Measurements from ENCODE around the gene BHLHA9.

BHLHA9 gene

GRCh38 chr17:1264196-1264595 is 6.0 kb upstream of the BHLHA9 start:
- no peak for DNase-seq (ENCODE audit: low read depth)

DNA sequence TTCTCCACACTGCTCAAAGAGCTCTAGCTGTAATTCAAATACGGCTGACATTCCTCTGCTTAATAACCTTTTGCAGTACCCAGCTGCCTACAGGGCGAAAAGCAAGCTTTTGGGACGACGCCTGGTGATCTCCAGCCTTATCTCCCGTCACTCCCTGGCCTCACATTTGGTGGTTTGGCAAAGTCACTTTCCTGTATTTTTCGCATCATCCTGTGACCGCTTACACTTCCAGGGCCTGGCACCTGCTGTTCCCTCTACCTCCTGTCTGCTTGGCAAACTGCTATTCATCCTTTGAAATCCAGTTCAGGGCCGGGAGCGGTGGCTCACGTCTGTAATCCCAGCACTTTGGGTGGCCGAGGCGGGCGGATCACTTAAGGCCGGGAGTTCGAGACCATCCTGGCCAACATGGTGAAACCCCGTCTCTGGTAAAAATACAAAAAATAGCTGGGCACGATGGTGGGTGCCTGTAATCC is 2.7 kb upstream of the BHLHA9 start:
- peak overlapping the region; percentile 59 for H3K4me3 ChIP-seq (ENCODE audit: control insufficient read depth, low read depth, low read length)
- DNase-seq (ENCODE audit: low read depth) = no peak
- TF ChIP-seq, protein P1, sequence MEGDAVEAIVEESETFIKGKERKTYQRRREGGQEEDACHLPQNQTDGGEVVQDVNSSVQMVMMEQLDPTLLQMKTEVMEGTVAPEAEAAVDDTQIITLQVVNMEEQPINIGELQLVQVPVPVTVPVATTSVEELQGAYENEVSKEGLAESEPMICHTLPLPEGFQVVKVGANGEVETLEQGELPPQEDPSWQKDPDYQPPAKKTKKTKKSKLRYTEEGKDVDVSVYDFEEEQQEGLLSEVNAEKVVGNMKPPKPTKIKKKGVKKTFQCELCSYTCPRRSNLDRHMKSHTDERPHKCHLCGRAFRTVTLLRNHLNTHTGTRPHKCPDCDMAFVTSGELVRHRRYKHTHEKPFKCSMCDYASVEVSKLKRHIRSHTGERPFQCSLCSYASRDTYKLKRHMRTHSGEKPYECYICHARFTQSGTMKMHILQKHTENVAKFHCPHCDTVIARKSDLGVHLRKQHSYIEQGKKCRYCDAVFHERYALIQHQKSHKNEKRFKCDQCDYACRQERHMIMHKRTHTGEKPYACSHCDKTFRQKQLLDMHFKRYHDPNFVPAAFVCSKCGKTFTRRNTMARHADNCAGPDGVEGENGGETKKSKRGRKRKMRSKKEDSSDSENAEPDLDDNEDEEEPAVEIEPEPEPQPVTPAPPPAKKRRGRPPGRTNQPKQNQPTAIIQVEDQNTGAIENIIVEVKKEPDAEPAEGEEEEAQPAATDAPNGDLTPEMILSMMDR (IDR thresholded peaks at IDR 0.05; ENCODE audit: control insufficient read depth, insufficient read depth, low read depth, low read length, missing control alignments) = no peak

More at GRCh38 chr17:1264196-1264595, 6.0 kb upstream of the BHLHA9 start:
- no peak overlapping the region for H3K4me3 ChIP-seq (ENCODE audit: control insufficient read depth, low read depth, low read length)
- TF ChIP-seq, protein P1 (IDR thresholded peaks at IDR 0.05; ENCODE audit: control insufficient read depth, insufficient read depth, low read depth, low read length, missing control alignments) = no peak

DNA sequence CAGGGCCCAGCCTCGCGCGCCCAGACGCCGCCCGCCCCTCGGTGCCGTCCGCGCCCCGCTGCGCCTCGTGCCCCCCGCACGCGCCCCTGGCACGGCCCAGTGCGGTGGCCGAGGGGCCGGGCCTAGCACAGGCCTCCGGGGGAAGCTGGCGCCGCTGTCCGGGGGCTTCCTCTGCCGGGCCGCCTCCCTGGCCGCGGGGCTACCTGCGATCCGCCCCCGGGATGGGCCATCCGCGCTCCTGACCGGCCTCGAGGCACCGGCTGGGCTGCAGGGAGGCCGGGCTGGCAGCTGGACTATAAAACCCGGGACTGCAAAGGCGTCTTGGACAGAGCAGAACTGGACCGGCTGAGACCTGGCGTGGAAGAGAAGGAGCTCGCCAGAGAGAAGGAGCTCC is 783 bp downstream of the BHLHA9 start:
- no peak overlapping the region for H3K4me3 ChIP-seq (ENCODE audit: control insufficient read depth, low read depth, low read length)
- DNase-seq (ENCODE audit: low read depth) = no peak
- TF ChIP-seq, protein P1 (IDR thresholded peaks at IDR 0.05; ENCODE audit: control insufficient read depth, insufficient read depth, low read depth, low read length, missing control alignments) = no peak

- no peak for DNase-seq (ENCODE audit: low read depth)
- TF ChIP-seq, protein P1 (IDR thresholded peaks at IDR 0.05; ENCODE audit: control insufficient read depth, insufficient read depth, low read depth, low read length, missing control alignments) = no peak
These were observed 1.2 kb downstream of the BHLHA9 start for GRCh38 chr17:1271441-1271840.

GRCh38 chr17:1272701-1273100 is 2.5 kb downstream of the BHLHA9 start:
- TF ChIP-seq, protein P1 (IDR thresholded peaks at IDR 0.05; ENCODE audit: control insufficient read depth, insufficient read depth, low read depth, low read length, missing control alignments) = no peak

More at GRCh38 chr17:1271441-1271840, 1.2 kb downstream of the BHLHA9 start:
- no peak overlapping the region for H3K4me3 ChIP-seq (ENCODE audit: control insufficient read depth, low read depth, low read length)

GRCh38 chr17:1273492-1274244 is 3.4 kb downstream of the BHLHA9 start:
- H3K4me3 ChIP-seq (ENCODE audit: control insufficient read depth, low read depth, low read length) = no peak overlapping the region
- DNase-seq (ENCODE audit: low read depth) = no peak
- TF ChIP-seq, protein P1 (IDR thresholded peaks at IDR 0.05; ENCODE audit: control insufficient read depth, insufficient read depth, low read depth, low read length, missing control alignments) = no peak

More at GRCh38 chr17:1272701-1273100, 2.5 kb downstream of the BHLHA9 start:
- DNase-seq (ENCODE audit: low read depth) = no peak
- no peak overlapping the region for H3K4me3 ChIP-seq (ENCODE audit: control insufficient read depth, low read depth, low read length)

Measured in AG09309 (cell line).